ENCODE results near the gene ATRX. TPM values are rescaled to one million over a fixed set of nuclear protein-coding genes. Genes with fewer than 3 reads are reported as not detected.

ATRX gene
- total and polyA plus RNA-seq, 10 of the 15 experiments (the other 5 are each of a cell fraction or from before 2014, with no cell fraction given): 19.4 to 73.8 (median 45.2) TPM

- Histone ChIP-seq H3K27me3 (replicated peaks in 1 of 2; ENCODE audit: control insufficient read depth in 2 of 2, insufficient read depth in 2 of 2, low read length in 1 of 2) (no peaks in the 10 kb centered on the region), H3K9ac (ENCODE audit: control insufficient read depth, insufficient read depth, low read length) (no peak overlapping the region), H3K4me1 (ENCODE audit: control insufficient read depth, insufficient read depth, low read length) (no peaks in the 10 kb centered on the region), H4K20me1 (ENCODE audit: control insufficient read depth, insufficient read depth) (no peaks in the 10 kb centered on the region), H3K4me3 (no peak overlapping the region), H3K27ac (ENCODE audit: control insufficient read depth, insufficient read depth) (no peak overlapping the region), H3K4me2 (ENCODE audit: control insufficient read depth, insufficient read depth) (no peak overlapping the region), H2AFZ (ENCODE audit: control insufficient read depth, low read depth, low read length) (no peak overlapping the region), H3K9me3 (replicated peaks; ENCODE audit: control insufficient read depth, insufficient read depth, low read length) (no peaks in the 10 kb centered on the region; the same call in 2 of the 3 replicates), H3K36me3 (ENCODE audit: control insufficient read depth in 2 of 2, insufficient read depth in 2 of 2, low read length in 1 of 2) (peaks cover 2% of the 10 kb centered on the region in 2 experiments; a peak in 3 of 4 replicates), H3K79me2 (ENCODE audit: control insufficient read depth, insufficient read depth, low read length) (no peaks in the 10 kb centered on the region)
- RAD21 ChIA-PET (ENCODE audit: unreplicated experiment): no interaction called here
- SMC1A ChIA-PET (ENCODE audit: uncharacterized antibody, unreplicated experiment): interaction anchor here (1.5 kb wide), 1 partner anchor 12 kb away, joined by 3 read pairs; no protein-coding TSS in a partner anchor
- no peak for FAIRE-seq
- BruUV-seq (replicated peaks): no TSS peak
- in situ Hi-C loops (cut with MboI) (no loop called here), intact Hi-C loops (cut with micrococcal nuclease; ENCODE audit: unreplicated experiment) (no loop called here)
- ATAC-seq: no peak
- CTCF ChIA-PET: no interaction called here
- 43% methylated on average over 1 of the region's 1 CpG for WGBS (ENCODE audit: insufficient coverage, insufficient replicate concordance, low lambda C conversion rate, missing lambda C conversion rate)
- POLR2A ChIA-PET: no interaction called here
- TF ChIP-seq YBX1 (IDR thresholded peaks at IDR 0.05) (no peak), EED (IDR thresholded peaks at IDR 0.05; ENCODE audit: low read depth) (no peak), HDGF (IDR thresholded peaks at IDR 0.05) (no peak), FOXK2 (IDR thresholded peaks at IDR 0.05) (no peak), MLLT1 (IDR thresholded peaks at IDR 0.05) (no peak), RFX5 (IDR thresholded peaks at IDR 0.05; ENCODE audit: low read depth, low read length) (no peak), ASH2L (IDR thresholded peaks at IDR 0.05; ENCODE audit: borderline replicate concordance, low read depth) (no peak), MEF2B (IDR thresholded peaks at IDR 0.05; ENCODE audit: partially characterized antibody, poor library complexity, severe bottlenecking) (no peak), STAT1 (conservative IDR thresholded peaks at IDR 0.05) (no peak), MTA3 (IDR thresholded peaks at IDR 0.05; ENCODE audit: borderline replicate concordance, low read length) (no peak), RCOR1 (conservative IDR thresholded peaks at IDR 0.05; ENCODE audit: low read depth, low read length) (no peak), IRF3 (IDR thresholded peaks at IDR 0.05) (no peak), MYC (IDR thresholded peaks at IDR 0.05; ENCODE audit: insufficient read depth, insufficient read length, insufficient replicate concordance, low read length, severe bottlenecking) (no peak), ATF7 (IDR thresholded peaks at IDR 0.05; ENCODE audit: low read depth) (no peak), IKZF1 (conservative IDR thresholded peaks at IDR 0.05) (no peak), HCFC1 (IDR thresholded peaks at IDR 0.05; ENCODE audit: low read length) (no peak), ATF2 (IDR thresholded peaks at IDR 0.05; ENCODE audit: low read length) (no peak)
- no peak for DNase-seq (ENCODE audit: low read depth, low spot score)
Observed at GRCh38 chrX:77510007-77510406, 276.0 kb downstream of the ATRX start.
